NB4 (cell line): Measurements from ENCODE around the gene ADTRP.

Source experiments
- DNase-seq: peaks from one replicate; pipeline ENCODE4 v3.0.0; 2010; ENCODE audit warnings: low read depth
- H3K4me3 ChIP-seq: one replicate; pipeline ENCODE4 v1.5.1; 2011; ENCODE audit warnings: mild to moderate bottlenecking, low read depth, low read length, moderate library complexity
- MYC ChIP-seq: IDR thresholded peaks from 2 replicates; pipeline ENCODE4 v1.6.1; 2011; ENCODE audit warnings: low read depth, low read length
- POLR2A ChIP-seq: IDR thresholded peaks from 2 replicates; pipeline ENCODE4 v1.6.1; 2011; ENCODE audit warnings: mild to moderate bottlenecking; ENCODE audit not compliant: insufficient read length; ENCODE audit errors: extremely low read depth
- TF ChIP-seq, protein P1 (sequence below): IDR thresholded peaks from 2 replicates; pipeline ENCODE4 v1.6.1; 2011; ENCODE audit warnings: low read depth, low read length
- TF ChIP-seq, protein P2 (sequence below): IDR thresholded peaks from one replicate; pipeline ENCODE4 v1.5.1; 2012; ENCODE audit warnings: low read depth, low read length

The ADTRP gene

DNA sequence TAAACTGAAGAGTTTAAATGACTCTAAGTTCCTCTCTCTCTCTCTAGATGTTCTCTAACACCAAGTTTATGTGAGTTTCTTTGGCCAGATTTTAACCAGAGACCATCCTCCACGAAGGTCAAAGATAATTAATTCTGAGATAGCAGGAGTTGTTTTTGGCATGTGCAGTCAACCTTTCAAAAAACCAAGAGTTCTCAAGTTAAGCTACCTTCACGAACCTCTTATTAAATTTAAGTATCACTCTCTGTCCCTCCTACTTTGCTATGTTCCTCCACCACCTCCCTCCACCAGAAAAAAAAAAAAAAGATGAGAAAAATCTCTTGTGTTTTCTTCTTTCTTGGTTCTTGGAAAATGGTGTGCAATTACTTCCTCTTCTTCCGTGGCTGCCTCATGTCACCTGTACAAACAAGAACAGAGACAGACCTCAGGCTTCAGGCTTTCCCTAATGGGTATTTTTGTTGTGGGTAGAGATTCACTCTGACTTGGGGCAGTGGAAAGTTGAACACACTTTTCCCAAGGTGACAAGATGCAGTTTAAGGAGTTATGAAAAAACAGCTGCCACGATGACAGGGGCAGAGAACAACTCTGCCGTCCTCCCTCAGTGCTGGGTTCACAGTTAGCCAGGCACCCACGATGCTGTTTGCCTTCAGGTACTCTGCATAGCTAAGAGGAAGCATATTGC, 64.3 kb downstream of the ADTRP start:
- TF ChIP-seq POLR2A (no peak), MYC (no peak)
- TF ChIP-seq, protein P1, sequence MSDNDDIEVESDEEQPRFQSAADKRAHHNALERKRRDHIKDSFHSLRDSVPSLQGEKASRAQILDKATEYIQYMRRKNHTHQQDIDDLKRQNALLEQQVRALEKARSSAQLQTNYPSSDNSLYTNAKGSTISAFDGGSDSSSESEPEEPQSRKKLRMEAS = no peak
- TF ChIP-seq, protein P2, sequence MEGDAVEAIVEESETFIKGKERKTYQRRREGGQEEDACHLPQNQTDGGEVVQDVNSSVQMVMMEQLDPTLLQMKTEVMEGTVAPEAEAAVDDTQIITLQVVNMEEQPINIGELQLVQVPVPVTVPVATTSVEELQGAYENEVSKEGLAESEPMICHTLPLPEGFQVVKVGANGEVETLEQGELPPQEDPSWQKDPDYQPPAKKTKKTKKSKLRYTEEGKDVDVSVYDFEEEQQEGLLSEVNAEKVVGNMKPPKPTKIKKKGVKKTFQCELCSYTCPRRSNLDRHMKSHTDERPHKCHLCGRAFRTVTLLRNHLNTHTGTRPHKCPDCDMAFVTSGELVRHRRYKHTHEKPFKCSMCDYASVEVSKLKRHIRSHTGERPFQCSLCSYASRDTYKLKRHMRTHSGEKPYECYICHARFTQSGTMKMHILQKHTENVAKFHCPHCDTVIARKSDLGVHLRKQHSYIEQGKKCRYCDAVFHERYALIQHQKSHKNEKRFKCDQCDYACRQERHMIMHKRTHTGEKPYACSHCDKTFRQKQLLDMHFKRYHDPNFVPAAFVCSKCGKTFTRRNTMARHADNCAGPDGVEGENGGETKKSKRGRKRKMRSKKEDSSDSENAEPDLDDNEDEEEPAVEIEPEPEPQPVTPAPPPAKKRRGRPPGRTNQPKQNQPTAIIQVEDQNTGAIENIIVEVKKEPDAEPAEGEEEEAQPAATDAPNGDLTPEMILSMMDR = no peak
- no peak overlapping the region for H3K4me3 ChIP-seq
- no peak for DNase-seq

DNA sequence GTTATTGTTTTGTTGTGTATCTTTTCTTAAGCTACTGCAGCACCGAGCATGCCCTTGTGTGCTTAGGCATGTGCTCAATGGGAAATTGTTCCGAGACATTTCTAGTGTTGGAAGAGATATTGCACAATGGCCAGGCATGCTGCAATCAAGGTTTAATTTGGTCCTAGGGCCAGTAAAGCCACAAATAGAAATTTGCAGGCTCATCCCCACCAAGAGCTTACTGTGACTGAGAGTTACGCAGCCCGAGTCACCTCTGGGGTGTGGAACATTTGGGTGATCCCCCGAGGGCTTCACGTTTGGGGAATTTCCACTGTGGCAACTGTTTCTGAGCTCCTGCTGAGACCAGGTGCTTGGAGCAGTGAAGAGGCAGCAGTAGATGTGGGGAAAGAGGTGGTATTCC, 65.8 kb downstream of the ADTRP start:
- peak; percentile 89 for DNase-seq
- no peak overlapping the region for H3K4me3 ChIP-seq
- TF ChIP-seq MYC (no peak), POLR2A (no peak)
- TF ChIP-seq, protein P1 = peak; percentile 70

- no peak overlapping the region for H3K4me3 ChIP-seq
- peak; percentile 61 for DNase-seq
- TF ChIP-seq, protein P2 = no peak
- no peak for TF ChIP-seq MYC
- no peak for TF ChIP-seq POLR2A
- TF ChIP-seq, protein P1 = no peak
Measured at GRCh38 chr6:11711984-11712711, 66.5 kb downstream of the ADTRP start.

GRCh38 chr6:11711003-11711983, 67.3 kb downstream of the ADTRP start:
- no peak overlapping the region for H3K4me3 ChIP-seq
- TF ChIP-seq MYC (no peak), POLR2A (no peak)
- TF ChIP-seq, protein P1 = no peak
- peak; percentile 61 for DNase-seq

DNA sequence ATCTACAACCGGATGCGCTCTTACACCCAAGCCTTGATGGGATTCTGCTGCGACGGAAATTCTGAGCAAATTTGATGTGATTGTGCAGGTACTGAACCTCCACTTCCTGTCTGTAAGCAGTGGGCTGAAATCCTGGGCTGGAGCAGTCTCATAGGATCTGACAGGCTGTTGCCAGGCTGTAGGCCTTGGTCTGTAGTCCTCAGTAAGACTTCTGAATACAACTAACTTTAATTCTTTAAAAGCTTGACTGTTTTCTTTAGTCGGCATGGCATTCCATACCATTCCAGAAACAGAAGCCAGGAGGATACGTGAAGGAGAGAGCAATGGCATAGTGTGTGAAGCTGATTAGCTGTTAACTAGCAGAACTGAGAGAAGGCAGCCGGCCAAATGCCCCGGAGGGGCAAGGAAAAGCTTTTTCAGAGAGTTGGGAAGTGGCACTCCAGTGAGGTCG, 68.3 kb downstream of the ADTRP start:
- DNase-seq = no peak

DNA sequence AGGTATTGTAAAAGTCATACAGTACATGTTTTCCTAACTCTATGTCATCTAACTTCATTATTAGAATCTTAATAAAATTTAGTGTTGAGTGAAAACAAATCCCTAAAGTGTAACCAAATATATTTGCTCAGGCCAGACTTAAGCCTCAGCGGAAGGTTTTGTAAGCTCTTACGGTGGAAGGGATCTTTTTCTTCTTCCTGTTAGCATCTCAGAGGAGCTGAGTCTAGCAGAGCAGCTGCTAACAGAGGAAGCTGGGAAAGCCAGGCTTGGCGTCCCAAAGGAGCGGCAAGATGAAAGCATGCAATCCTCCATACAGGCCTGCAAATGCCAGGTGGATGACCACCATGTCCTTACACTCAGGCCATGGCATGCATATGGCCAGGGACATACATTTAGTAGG, 72.4 kb downstream of the ADTRP start:
- no peak overlapping the region for H3K4me3 ChIP-seq
- TF ChIP-seq MYC = no peak
- TF ChIP-seq, protein P2 = no peak
- DNase-seq = no peak

More for the DNA sequence above, 68.3 kb downstream of the ADTRP start:
- H3K4me3 ChIP-seq = no peak overlapping the region
- TF ChIP-seq, protein P1 = no peak
- TF ChIP-seq POLR2A = no peak
- TF ChIP-seq, protein P2 = no peak
- no peak for TF ChIP-seq MYC
